Activated naive CD8-positive, alpha-beta T cell (primary cell): Measurements from ENCODE around the gene B3GNT7.

ENCODE experiments used
- H3K27ac Mint-ChIP-seq: one replicate; pipeline ENCODE4 v1.8.0; 2021; ENCODE audit warnings: mixed read lengths
- H3K27me3 Mint-ChIP-seq: one replicate; pipeline ENCODE4 v1.8.0; 2021; ENCODE audit warnings: mixed read lengths
- H3K36me3 Mint-ChIP-seq: one replicate; pipeline ENCODE4 v1.8.0; 2021; ENCODE audit warnings: mixed read lengths
- H3K4me1 Mint-ChIP-seq: one replicate; pipeline ENCODE4 v1.8.0; 2021; ENCODE audit warnings: low read depth, mixed read lengths
- H3K4me3 Mint-ChIP-seq: one replicate; pipeline ENCODE4 v1.8.0; 2021; ENCODE audit warnings: mild to moderate bottlenecking, mixed read lengths
- H3K9me3 Mint-ChIP-seq: one replicate; pipeline ENCODE4 v1.8.0; 2021; ENCODE audit warnings: low read depth, mixed read lengths

B3GNT7 gene

GRCh38 chr2:231360881-231361371, 34.6 kb upstream of the B3GNT7 start:
- H3K36me3 Mint-ChIP-seq, result no peaks in the 10 kb centered on the region
- H3K27ac Mint-ChIP-seq, result no peak overlapping the region
- H3K4me1 Mint-ChIP-seq, result peaks cover 9% of the 10 kb centered on the region
- H3K27me3 Mint-ChIP-seq, result no peaks in the 10 kb centered on the region
- no peaks in the 10 kb centered on the region for H3K9me3 Mint-ChIP-seq
- H3K4me3 Mint-ChIP-seq, result no peak overlapping the region

- Mint-ChIP-seq H3K4me3 (no peak overlapping the region), H3K36me3 (no peaks in the 10 kb centered on the region), H3K27ac (no peak overlapping the region), H3K27me3 (no peaks in the 10 kb centered on the region), H3K9me3 (no peaks in the 10 kb centered on the region), H3K4me1 (peaks cover 9% of the 10 kb centered on the region)
These were observed 33.6 kb upstream of the B3GNT7 start for GRCh38 chr2:231361701-231362554.

GRCh38 chr2:231362555-231363184, 32.8 kb upstream of the B3GNT7 start:
- Mint-ChIP-seq H3K9me3 (no peaks in the 10 kb centered on the region), H3K27me3 (no peaks in the 10 kb centered on the region), H3K4me3 (no peak overlapping the region)

GRCh38 chr2:231364061-231364460, 31.4 kb upstream of the B3GNT7 start:
- no peaks in the 10 kb centered on the region for H3K36me3 Mint-ChIP-seq
- H3K4me3 Mint-ChIP-seq, result no peak overlapping the region
- H3K4me1 Mint-ChIP-seq, result peaks cover 9% of the 10 kb centered on the region
- H3K9me3 Mint-ChIP-seq, result no peaks in the 10 kb centered on the region
- no peaks in the 10 kb centered on the region for H3K27me3 Mint-ChIP-seq
- no peak overlapping the region for H3K27ac Mint-ChIP-seq

More at GRCh38 chr2:231362555-231363184, 32.8 kb upstream of the B3GNT7 start:
- Mint-ChIP-seq H3K4me1 (peaks cover 9% of the 10 kb centered on the region), H3K36me3 (no peaks in the 10 kb centered on the region), H3K27ac (no peak overlapping the region)

GRCh38 chr2:231364961-231365810, 30.3 kb upstream of the B3GNT7 start:
- peaks cover 9% of the 10 kb centered on the region for H3K4me1 Mint-ChIP-seq
- H3K27me3 Mint-ChIP-seq, result no peaks in the 10 kb centered on the region
- H3K36me3 Mint-ChIP-seq, result no peaks in the 10 kb centered on the region
- H3K4me3 Mint-ChIP-seq, result no peak overlapping the region
- no peak overlapping the region for H3K27ac Mint-ChIP-seq
- no peaks in the 10 kb centered on the region for H3K9me3 Mint-ChIP-seq

- no peaks in the 10 kb centered on the region for H3K27me3 Mint-ChIP-seq
- H3K36me3 Mint-ChIP-seq, result no peaks in the 10 kb centered on the region
- H3K9me3 Mint-ChIP-seq, result no peaks in the 10 kb centered on the region
- peaks cover 7% of the 10 kb centered on the region for H3K4me1 Mint-ChIP-seq
- no peak overlapping the region for H3K4me3 Mint-ChIP-seq
- H3K27ac Mint-ChIP-seq, result no peak overlapping the region
These were observed 28.3 kb upstream of the B3GNT7 start for GRCh38 chr2:231367178-231367577.

- Mint-ChIP-seq H3K9me3 (no peaks in the 10 kb centered on the region), H3K4me3 (no peak overlapping the region), H3K36me3 (no peaks in the 10 kb centered on the region), H3K27ac (no peak overlapping the region), H3K4me1 (no peaks in the 10 kb centered on the region), H3K27me3 (no peaks in the 10 kb centered on the region)
These were observed 25.7 kb upstream of the B3GNT7 start for GRCh38 chr2:231369580-231370428.

- Mint-ChIP-seq H3K4me1 (no peaks in the 10 kb centered on the region), H3K36me3 (no peaks in the 10 kb centered on the region), H3K27me3 (no peaks in the 10 kb centered on the region), H3K27ac (no peak overlapping the region), H3K9me3 (no peaks in the 10 kb centered on the region), H3K4me3 (no peak overlapping the region)
These were observed 25.1 kb upstream of the B3GNT7 start for GRCh38 chr2:231370429-231370748.

GRCh38 chr2:231370749-231371429, 24.6 kb upstream of the B3GNT7 start:
- Mint-ChIP-seq H3K4me1 (no peaks in the 10 kb centered on the region), H3K4me3 (no peak overlapping the region), H3K9me3 (no peaks in the 10 kb centered on the region), H3K27ac (no peak overlapping the region), H3K36me3 (no peaks in the 10 kb centered on the region), H3K27me3 (no peaks in the 10 kb centered on the region)

- H3K27ac Mint-ChIP-seq, result no peak overlapping the region
- no peaks in the 10 kb centered on the region for H3K36me3 Mint-ChIP-seq
- no peaks in the 10 kb centered on the region for H3K27me3 Mint-ChIP-seq
These were observed 24.0 kb upstream of the B3GNT7 start for GRCh38 chr2:231371430-231372054.

GRCh38 chr2:231372326-231372725, 23.2 kb upstream of the B3GNT7 start:
- no peak overlapping the region for H3K27ac Mint-ChIP-seq
- H3K4me1 Mint-ChIP-seq, result no peaks in the 10 kb centered on the region
- H3K36me3 Mint-ChIP-seq, result no peaks in the 10 kb centered on the region
- no peaks in the 10 kb centered on the region for H3K9me3 Mint-ChIP-seq
- H3K27me3 Mint-ChIP-seq, result no peaks in the 10 kb centered on the region
- H3K4me3 Mint-ChIP-seq, result no peak overlapping the region

More at GRCh38 chr2:231371430-231372054, 24.0 kb upstream of the B3GNT7 start:
- H3K9me3 Mint-ChIP-seq, result no peaks in the 10 kb centered on the region
- H3K4me3 Mint-ChIP-seq, result no peak overlapping the region
- H3K4me1 Mint-ChIP-seq, result no peaks in the 10 kb centered on the region

- no peaks in the 10 kb centered on the region for H3K36me3 Mint-ChIP-seq
- H3K9me3 Mint-ChIP-seq, result no peaks in the 10 kb centered on the region
- no peaks in the 10 kb centered on the region for H3K4me1 Mint-ChIP-seq
- H3K27me3 Mint-ChIP-seq, result no peaks in the 10 kb centered on the region
- no peak overlapping the region for H3K4me3 Mint-ChIP-seq
- H3K27ac Mint-ChIP-seq, result no peak overlapping the region
These were observed 22.3 kb upstream of the B3GNT7 start for GRCh38 chr2:231373184-231373583.

GRCh38 chr2:231373786-231374349, 21.6 kb upstream of the B3GNT7 start:
- no peaks in the 10 kb centered on the region for H3K27me3 Mint-ChIP-seq
- H3K4me3 Mint-ChIP-seq, result no peak overlapping the region

More at GRCh38 chr2:231373786-231374349, 21.6 kb upstream of the B3GNT7 start:
- Mint-ChIP-seq H3K27ac (no peak overlapping the region), H3K9me3 (no peaks in the 10 kb centered on the region), H3K4me1 (no peaks in the 10 kb centered on the region), H3K36me3 (no peaks in the 10 kb centered on the region)
